HG03045 (cell line): ENCODE results near the gene FAM171A2.

Experiments
- ATAC-seq: cut with Tn5 transposase; IDR thresholded peaks from one replicate; pipeline ENCODE4 v1.9.1; 2021; ENCODE audit warnings: mild to moderate bottlenecking, moderate library complexity; ENCODE audit not compliant: unreplicated experiment

Gene FAM171A2

DNA sequence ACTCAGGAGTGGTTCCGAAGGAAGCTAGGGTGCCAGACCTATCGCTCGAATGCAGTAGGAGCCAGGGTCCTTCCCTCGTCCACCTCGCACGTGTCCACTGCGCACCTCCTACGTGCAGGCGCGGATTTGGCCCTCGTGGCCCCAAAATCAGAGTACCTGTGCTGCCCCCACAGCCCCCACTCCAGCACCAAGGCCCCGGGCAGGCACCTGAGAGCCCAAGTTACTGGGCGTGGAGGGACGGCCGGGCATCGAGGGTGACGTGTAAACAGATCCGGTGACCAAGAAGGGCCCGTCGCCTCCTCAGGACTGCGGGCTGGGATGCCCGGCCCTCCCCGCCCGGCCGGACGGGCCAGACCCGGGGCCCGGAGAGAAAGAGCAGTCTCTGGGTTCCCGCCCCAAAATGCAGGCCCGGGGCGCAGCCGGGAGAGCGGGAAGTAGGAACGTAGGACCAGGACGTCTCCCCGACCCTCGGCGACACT lies 39.5 kb downstream of the FAM171A2 start:
- ATAC-seq = no peak

DNA sequence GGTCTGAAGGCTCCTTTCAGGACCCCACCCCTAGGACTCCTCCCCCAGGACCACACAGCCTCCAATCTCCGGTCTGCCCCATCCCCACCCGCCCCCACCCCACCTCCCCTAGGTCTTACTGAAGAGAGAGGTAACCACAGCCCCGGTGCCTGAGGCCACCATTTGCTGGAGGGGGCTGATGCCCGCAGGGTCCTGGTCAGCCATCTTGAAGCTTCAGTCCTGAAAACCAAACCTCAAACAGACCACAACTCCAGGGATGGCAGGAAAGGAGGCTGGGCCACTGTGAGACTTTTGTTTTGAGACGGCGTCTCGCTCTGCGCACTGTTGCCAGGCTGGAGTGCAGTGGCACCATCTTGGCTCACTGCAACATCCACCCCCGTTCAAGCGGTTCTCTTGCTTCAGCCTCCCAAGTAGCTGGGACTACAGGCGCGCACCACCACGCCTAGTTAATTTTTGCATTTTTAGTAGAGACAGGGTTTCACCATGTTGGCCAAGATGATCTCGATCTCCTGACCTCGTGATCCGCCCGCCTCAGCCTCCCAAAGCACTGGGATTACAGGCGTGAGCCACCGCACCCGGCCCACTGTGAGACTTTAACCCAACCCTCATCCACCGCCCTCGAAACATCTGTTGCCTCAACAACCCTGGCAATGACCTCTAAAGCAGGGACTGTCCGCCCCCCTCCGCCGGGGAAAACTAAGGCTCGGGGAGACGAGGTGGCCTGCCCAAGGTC lies 40.1 kb downstream of the FAM171A2 start:
- no peak for ATAC-seq

DNA sequence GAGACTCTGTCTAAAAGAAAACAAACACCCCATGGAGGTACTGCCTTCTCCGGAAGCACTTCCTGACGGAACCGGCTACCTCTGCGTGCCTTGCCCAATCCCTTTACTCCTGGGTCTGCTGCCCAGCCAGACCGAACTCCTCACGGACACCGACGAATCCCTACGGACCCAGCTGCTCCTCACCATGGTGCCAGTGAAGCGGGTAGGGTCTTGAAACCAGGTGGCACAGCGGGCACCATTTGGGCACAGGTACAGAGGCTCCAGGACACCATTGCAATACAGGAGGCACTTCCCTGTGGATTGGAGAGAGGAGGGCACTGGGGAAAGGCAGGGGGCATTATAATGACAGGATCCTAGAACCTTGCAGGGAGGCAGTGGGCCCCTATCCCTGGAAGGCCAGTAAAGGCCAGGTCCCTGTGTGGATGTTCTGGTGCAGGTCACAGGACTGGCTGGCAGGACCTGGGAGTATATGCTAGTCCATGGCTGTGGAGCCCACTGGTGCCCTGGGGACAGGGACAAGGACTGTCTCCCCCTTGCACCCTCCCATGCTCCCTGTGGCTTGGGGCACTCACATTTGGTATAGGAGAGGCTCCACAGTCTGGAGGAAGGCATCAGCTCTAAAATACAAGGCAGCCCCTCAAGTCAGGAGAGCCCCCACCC lies 41.3 kb downstream of the FAM171A2 start:
- no peak for ATAC-seq

DNA sequence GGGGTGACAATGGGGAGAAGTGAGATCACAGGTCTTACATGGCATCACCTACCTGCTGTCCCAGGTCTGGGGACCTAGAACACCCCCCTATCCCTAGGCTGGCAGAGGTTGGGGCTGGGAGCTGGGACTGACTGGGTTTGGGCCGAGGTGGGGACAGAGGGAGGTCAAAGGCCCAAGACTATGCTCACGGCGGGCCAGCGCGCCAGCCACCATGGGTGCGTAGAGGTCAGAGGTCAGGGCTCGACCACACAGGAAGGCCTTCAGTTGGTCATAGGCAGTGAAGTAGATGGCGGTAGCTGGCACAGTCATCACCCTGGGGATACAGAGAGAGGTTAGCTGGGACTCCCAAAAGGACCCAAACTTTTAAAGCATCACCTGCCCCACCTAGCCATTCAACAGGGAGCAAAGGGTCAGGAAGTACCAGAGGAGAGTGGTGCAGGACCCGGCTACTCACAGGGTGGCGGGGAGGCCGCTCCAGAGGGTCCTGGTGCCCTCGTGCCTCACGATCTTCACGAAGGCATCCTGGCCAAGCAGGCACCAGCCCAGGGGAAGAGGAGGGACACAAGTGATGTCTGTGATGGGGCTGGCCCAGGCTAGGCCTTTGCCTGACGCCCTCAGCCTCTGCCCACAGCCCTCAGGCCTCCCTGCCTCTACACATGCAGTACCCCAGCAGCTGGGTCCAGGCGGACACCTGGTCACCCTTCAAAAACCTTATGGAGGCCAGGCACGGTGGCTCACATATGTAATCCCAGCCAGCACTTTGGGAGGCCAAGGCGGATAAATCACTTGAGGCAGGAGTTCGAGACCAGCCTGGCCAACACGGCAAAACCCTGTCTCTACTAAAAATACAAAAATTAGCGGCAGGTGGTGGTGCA lies 42.2 kb downstream of the FAM171A2 start:
- no peak for ATAC-seq

DNA sequence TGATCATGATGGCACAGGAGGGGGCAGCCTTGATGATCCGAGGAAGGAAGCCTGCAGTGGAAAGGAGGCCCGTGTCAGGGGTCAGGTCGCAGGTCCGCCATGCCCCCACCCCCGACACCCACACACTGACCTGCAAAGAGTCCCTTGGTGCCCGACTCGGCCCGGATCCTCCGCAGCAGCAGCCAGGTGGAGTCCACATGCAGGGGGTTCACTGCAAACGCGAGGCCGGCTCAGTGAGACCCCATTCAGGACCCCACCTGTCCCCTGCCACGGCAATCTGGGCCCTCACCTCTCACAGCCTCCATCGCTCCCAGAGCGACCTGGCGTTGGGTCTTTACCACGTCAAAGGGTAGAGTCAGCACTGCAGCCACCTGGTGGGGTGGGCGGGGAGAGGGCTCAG lies 43.6 kb downstream of the FAM171A2 start:
- no peak for ATAC-seq

DNA sequence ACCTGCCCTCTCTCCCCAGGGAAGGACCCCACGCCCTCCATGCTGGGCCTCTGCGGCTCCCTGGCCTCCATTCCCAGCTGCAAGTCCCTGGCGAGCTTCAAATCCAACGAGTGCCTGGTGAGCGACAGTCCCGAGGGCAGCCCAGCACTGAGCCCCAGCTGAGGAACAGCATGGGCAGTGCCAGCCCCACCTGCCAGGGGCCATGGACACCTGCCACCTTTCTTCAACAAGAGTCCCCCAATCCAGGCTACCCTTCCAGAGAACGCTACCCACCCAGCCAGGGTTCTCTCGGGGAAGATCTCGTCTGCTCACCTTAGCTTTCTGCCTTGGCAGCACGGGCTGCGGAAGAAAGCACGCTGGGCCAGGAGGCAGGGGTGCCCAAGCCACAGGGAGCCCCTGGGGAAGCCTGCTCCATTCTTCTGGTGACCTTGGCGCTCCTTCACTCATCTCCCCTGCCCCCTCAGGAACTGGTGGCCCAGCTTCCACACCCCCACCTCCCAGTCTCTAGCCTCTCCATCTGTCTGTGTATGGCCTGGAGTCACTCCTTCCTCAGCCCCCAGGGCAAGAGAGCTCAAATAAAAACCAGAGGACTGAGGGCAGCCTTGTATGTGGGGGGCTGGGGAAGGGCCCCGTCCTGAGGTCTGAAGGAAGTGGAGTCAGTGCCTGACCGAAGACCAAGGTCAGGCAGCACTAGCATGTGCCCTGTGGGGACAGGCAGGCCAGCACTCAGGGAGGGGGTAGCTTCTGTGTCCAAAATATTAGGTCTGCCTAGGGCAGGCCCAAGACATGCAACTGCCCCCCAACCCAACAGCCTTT lies 45.4 kb downstream of the FAM171A2 start:
- ATAC-seq = no peak

DNA sequence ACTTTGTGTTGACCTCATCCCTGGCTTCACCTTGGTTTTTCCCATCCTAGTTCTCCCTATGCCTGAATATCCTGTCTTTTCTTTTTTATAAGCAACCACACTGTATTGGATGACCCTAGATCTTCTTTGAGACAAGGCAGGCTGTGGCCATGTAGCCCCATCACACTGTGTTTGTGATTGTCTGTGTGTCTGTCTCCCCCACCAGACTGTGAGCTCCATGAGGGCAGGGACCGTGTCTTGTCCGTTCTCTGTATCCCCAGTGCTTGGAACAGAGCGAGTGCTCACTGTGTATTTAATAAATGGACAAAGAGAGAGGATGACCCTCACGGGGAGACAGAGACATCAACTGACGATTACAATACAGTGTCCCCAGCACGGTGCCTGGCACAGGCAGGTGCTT lies 46.1 kb downstream of the FAM171A2 start:
- ATAC-seq = no peak

DNA sequence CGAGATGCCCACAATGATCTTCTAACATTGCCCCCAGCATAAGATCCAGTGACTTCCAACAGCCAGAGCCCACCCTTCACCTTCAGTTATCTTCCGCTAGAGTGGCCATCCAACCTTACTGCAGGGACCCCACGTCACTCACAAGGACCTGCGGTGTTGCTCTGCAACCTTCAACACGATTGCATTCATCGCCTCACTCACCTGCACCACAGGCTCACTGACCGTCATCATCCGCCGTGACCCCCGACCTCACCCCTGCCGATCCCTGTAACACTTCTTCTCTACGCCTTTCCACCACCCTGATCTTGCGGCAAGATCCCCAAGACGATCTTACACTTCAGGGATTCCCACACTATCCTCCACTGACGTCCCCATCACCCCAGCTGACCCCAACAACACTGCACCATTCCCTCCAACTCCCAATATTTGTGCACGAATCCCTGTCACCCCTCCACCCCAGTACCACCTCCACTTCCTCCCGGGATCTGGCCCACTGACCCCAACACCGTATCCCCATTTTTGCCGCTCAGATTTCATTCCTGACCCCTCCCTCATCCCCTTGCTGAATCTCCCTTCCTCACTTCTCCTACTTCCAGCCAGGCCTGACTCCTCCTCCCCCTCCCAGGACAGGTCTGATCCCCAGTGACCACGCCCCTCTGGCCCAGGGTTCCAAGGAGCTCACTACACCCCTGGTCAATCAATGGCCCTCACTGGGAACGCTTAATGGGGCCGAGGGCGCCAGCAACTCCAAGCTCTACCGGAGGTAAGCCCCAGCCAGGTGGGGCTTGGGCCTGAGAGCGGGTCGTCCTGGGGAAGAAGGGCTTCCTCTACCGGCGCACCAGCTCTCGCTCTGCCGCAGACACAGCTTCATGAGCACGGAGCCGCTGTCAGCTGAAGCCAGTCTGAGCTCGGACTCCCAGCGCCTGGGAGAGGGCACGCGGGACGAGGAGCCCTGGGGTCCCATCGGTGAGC lies 47.6 kb downstream of the FAM171A2 start:
- ATAC-seq = no peak

DNA sequence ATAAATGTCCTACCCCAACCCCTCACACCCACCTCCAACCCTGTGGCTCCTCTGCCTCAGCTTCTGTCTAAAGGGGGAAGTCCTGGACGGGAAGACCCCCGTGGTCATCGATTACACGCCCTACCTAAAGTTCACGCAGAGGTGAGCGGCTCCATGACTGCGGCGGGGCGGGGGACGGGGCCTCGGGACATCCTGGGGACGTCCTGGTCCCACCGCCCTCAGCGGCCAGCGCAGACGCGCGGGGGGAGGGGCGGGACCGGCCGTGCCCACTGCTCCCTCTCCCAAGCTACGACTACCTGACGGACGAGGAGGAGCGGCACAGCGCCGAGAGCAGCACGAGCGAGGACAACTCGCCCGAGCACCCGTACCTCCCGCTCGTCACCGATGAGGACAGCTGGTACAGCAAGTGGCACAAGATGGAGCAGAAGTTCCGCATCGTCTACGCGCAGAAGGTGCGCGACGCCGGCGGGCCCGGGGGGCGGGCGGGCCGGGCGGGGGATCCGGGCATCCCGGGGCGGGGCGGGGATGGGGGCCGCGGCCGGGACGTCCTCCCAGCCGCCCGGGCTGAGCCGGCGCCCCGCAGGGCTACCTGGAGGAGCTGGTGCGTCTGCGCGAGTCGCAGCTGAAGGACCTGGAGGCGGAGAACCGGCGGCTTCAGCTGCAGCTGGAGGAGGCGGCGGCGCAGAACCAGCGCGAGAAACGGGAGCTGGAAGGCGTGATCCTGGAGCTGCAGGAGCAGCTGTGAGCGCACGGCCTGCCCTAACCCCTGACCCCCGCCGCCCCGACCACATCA lies 48.6 kb downstream of the FAM171A2 start:
- no peak for ATAC-seq

DNA sequence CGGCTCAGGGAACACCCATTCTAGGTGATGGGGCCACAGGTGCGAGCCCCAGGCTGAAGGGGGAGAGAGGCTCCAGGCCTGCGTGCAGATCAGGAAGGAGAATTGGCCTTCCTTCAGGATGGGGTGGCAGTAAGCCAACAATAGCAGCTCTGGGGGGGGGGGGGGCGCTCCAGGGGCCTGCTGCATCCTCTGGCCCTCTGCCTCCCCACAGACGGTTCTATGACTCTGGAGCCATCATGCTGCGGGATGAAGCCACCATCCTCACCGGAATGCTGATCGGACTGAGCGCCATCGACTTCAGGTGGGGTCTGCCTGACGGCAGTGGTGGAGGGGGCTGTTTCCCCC lies 49.2 kb downstream of the FAM171A2 start:
- no peak for ATAC-seq

DNA sequence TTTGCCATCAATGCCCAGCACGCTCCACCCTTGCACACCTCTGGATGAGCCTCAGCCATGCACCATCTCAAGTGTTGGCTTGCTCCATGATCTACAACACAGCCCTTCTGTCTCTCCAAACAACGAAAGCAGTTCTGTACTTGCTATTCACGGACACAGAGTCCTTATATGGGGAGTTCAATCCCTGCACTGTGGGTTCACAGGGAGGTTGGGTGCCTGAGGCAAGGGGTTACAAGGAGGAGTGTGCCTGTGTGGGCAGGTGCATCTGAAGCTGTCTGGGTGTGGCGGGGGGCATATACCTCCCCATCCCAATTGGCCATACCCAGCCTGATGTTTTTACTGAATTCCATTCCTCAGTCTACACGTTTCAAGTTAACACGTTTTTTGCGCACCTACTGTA lies 49.6 kb downstream of the FAM171A2 start:
- ATAC-seq = no peak

DNA sequence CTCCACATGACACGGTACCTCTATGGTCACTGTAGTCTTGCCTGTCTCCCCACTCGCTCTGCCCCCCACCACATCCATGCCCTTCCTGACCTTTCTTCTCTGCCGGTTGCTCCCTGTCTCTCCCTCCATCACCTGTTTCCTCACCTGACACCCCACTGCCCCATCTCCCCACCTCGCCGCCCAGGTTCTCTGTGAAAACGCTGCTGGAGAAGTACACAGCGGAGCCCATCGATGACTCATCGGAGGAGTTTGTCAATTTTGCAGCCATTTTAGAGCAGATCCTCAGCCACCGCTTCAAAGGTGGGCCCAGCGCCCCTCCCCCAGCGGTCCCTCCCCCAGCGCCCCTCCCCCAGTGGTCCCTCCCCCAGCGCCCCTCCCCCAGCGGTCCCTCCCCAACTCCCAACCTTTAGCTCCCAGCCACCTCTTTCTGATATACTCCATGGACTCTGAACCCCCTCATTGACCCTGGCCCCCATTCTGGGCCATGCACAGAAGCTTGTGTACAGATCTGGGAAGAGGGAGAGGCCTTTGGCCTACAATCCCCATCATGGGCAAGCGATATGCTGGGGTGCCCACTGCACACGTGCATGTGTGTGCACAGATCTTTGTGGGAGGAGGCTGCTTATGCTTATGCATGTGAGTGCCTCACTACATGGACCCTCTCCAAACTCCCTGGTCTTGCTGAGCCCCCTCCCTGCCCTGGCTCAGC lies 51.1 kb downstream of the FAM171A2 start:
- ATAC-seq = no peak

DNA sequence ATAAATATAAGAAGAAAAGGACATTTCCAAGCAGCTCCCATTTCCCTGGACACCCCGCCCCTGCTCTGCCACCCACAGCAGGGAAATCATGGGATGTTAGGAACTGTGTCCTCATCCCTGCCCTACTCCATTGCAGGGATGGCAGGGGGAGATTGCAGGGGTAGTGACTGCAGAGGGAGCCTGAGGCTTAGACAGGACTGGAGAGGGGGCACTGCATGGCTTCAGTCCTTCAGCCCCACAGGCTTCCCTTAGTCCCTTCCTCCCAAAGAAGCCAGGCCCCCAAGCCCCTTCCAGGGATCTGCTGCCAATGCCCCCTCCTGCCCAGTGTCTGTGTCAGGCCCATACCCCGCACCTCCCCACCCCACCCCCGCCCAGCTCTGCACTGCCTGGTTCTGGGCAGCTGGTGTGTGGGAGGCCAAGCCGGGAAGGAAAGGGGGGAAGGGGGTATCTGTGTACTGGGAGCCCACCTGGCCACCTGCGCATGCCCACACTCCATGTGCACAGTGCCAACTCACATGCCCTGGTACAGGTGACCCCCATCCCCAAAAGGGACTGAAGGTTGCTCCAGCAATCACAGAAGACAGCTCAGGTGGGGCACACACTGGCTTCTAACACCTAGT lies 52.0 kb downstream of the FAM171A2 start:
- ATAC-seq = no peak

DNA sequence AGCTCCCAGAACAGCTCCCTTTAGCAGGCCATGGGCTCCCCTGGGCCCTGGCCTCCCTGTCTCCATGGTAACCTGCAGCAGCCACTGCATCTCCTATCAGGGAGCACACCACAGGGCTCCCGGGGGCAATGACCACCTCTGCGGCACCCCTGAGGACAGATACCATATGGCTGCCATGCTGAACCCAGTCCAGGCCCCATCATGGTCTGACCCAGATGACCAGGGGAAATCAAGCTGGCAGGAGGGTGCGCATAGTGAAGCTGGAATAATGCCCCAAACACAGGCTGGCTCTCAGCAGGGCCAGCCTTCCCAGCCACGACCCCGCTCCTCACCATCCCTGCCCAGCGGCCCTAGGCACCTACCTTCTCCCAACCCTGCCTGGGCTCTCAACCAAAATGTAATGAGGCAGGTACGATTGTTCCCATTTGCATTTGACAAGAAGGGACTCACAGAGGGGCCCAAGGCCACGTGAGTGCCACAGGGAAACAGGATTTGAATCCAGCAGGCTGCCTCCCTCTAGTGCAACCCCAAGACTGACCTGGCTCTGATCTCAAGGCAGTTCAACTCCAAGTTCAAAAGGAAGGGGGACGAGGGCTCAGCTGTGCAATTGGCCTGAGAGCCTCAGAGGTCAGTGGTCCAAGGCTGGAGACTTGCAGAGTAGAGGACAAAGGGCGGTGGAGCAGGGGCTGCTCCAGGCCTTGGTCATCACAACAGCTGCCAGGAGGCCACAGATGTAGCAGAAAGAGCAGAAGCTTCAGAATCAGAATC lies 52.9 kb downstream of the FAM171A2 start:
- ATAC-seq = no peak

DNA sequence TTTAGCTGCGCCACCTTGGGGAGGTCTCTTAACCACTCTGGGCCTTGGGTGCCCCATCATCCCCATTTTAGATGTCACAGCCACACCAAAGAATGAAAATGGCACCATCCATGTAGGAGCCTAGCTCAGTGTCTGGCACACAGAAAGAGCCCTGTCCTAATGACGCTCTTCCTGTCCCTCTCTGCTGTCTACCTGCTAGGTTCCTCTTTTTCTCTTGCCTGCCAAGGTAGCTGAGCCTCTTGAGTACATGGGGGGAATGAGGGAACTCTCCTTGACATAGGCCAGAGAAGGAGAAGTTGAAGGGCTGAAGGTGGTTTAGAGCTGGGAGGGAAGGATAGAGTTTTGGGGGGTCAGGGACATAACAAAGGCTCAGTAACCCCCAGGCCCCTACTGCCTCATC lies 53.5 kb downstream of the FAM171A2 start:
- ATAC-seq = no peak

DNA sequence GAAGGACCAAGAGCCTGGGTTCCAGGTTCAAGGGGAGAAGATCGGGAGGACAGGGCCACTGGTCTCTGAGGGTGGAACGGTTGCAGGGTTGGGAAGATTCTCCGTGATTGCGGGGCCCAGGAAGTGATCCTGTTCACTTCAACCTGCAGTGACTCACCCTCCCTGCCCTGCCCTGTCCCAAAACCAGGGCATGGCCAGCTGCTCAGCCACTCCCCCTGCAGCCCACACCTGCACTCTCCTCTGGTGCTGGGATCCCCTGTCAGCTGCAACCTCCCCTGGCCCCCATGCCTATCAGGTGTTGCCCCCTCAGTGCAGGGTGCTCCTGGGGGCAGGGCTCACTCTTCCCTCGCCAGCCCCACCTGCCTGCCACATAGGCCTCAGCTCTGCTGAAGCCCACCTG lies 54.2 kb downstream of the FAM171A2 start:
- ATAC-seq = no peak

DNA sequence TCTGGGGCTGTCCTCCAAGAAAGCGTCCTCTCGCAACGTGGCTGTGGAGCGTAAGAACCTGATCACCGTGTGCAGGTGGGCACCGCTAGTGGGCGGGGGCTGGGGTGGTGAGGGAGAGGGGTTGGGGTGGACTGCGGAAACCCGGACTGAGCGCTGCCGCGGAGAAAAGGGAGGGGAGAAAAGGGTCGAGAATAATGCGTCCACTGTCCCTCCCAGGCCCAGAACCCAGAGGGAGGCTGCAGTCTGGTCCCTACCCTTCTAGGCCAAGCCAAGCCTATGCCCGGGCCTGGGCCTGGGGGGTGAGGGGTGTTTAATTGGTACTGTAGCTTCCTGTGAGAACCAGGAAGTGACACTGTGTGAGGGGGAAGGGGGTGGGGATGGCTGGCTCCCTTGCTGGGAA lies 54.8 kb downstream of the FAM171A2 start:
- ATAC-seq = no peak
